H9 (cell line): ENCODE measurements around the gene COL5A3. TPM values are rescaled to one million over a fixed set of nuclear protein-coding genes. Genes with fewer than 3 reads are reported as not detected.

Source experiments
- DNase-seq: peaks from one replicate; pipeline ENCODE4 v3.0.0-alpha.2; 2017
- H2AFZ ChIP-seq: one replicate; pipeline ENCODE4 v1.6.1; 2013; ENCODE audit warnings: mild to moderate bottlenecking, low read length, control low read depth, moderate library complexity
- H2AK5ac ChIP-seq: 2 replicates; pipeline ENCODE4 v1.6.1; 2013; ENCODE audit warnings: low read length, control low read depth, mixed read lengths; ENCODE audit not compliant: insufficient read length
- H2BK120ac ChIP-seq: one replicate; pipeline ENCODE4 v1.6.1; 2013; ENCODE audit warnings: low read depth, mild to moderate bottlenecking, low read length, control low read depth, inconsistent platforms; ENCODE audit not compliant: poor library complexity, severe bottlenecking
- H2BK12ac ChIP-seq: 2 replicates; pipeline ENCODE4 v1.6.1; 2013; ENCODE audit warnings: low read length, control low read depth, mixed read lengths, low read depth; ENCODE audit not compliant: insufficient read length
- H2BK15ac ChIP-seq: 2 replicates; pipeline ENCODE4 v1.6.1; 2013; ENCODE audit warnings: low read depth, low read length, control low read depth
- H2BK20ac ChIP-seq: one replicate; pipeline ENCODE4 v1.6.1; 2013; ENCODE audit warnings: low read depth, mild to moderate bottlenecking, low read length, control low read depth, inconsistent platforms; ENCODE audit not compliant: poor library complexity, severe bottlenecking
- H2BK5ac ChIP-seq: 2 replicates; pipeline ENCODE4 v1.6.1; 2013; ENCODE audit warnings: low read length, control low read depth, mixed read lengths; ENCODE audit not compliant: insufficient read length
- H3K14ac ChIP-seq: 2 replicates; pipeline ENCODE4 v1.6.1; 2013; ENCODE audit warnings: low read length, control low read depth; ENCODE audit not compliant: insufficient read depth
- H3K18ac ChIP-seq: 2 replicates; pipeline ENCODE4 v1.6.1; 2013; ENCODE audit warnings: low read depth, mild to moderate bottlenecking, mixed read lengths, low read length, control low read depth; ENCODE audit not compliant: insufficient read length
- H3K23ac ChIP-seq: 2 replicates; pipeline ENCODE4 v1.6.1; 2013; ENCODE audit warnings: low read length, control low read depth, mixed read lengths, low read depth; ENCODE audit not compliant: insufficient read length
- H3K23me2 ChIP-seq: 2 replicates; pipeline ENCODE4 v1.6.1; 2013; ENCODE audit warnings: low read depth, mild to moderate bottlenecking, mixed read lengths, low read length, control low read depth; ENCODE audit not compliant: insufficient read length, poor library complexity, severe bottlenecking
- H3K27ac ChIP-seq: 2 replicates; pipeline ENCODE4 v1.5.1; 2013; ENCODE audit warnings: low read length, control low read depth, mixed read lengths, low read depth; ENCODE audit not compliant: insufficient read length
- H3K27me3 ChIP-seq: 2 replicates; pipeline ENCODE4 v1.6.1; 2013; ENCODE audit warnings: low read length, control low read depth, inconsistent platforms; ENCODE audit not compliant: insufficient read depth
- H3K4ac ChIP-seq: 2 replicates; pipeline ENCODE4 v1.6.1; 2013; ENCODE audit warnings: low read depth, mild to moderate bottlenecking, control low read depth, inconsistent platforms, low read length, moderate library complexity
- H3K4me1 ChIP-seq: 2 replicates; pipeline ENCODE4 v1.6.1; 2013; ENCODE audit warnings: low read length, control low read depth, inconsistent platforms; ENCODE audit not compliant: insufficient read depth
- H3K4me2 ChIP-seq: 2 replicates; pipeline ENCODE4 v1.6.1; 2013; ENCODE audit warnings: low read length, control low read depth, mixed read lengths; ENCODE audit not compliant: insufficient read length, insufficient read depth
- H3K56ac ChIP-seq: 2 replicates; pipeline ENCODE4 v1.6.1; 2013; ENCODE audit warnings: low read depth, mild to moderate bottlenecking, mixed read lengths, low read length, control low read depth; ENCODE audit not compliant: insufficient read length
- H3K79me1 ChIP-seq: 2 replicates; pipeline ENCODE4 v1.6.1; 2013; ENCODE audit warnings: low read depth, mild to moderate bottlenecking, moderate library complexity, low read length, control low read depth, inconsistent platforms; ENCODE audit not compliant: insufficient read depth, poor library complexity, severe bottlenecking
- H3K79me2 ChIP-seq: 2 replicates; pipeline ENCODE4 v1.6.1; 2013; ENCODE audit warnings: low read length, control low read depth, inconsistent platforms; ENCODE audit not compliant: insufficient read depth
- H3K9ac ChIP-seq: 2 replicates; pipeline ENCODE4 v1.6.1; 2013; ENCODE audit warnings: low read length, control low read depth, mixed read lengths; ENCODE audit not compliant: insufficient read length; ENCODE audit errors: extremely low read depth
- H3K9me3 ChIP-seq: one replicate; pipeline ENCODE4 v1.6.1; 2013; ENCODE audit warnings: low read depth, low read length, inconsistent platforms; ENCODE audit not compliant: control insufficient read depth
- H3T11ph ChIP-seq: one replicate; pipeline ENCODE4 v1.6.1; 2013; ENCODE audit warnings: mild to moderate bottlenecking, low read length, control low read depth, inconsistent platforms
- H4K20me1 ChIP-seq: one replicate; pipeline ENCODE4 v1.6.1; 2013; ENCODE audit not compliant: control insufficient read depth, insufficient read length, insufficient read depth
- H4K5ac ChIP-seq: 2 replicates; pipeline ENCODE4 v1.6.1; 2013; ENCODE audit warnings: low read depth, mild to moderate bottlenecking, mixed read lengths, low read length, control low read depth; ENCODE audit not compliant: insufficient read length
- H4K8ac ChIP-seq: replicated peaks from 2 replicates; pipeline ENCODE4 v1.6.1; 2013; ENCODE audit warnings: low read length, control low read depth, mixed read lengths, low read depth; ENCODE audit not compliant: insufficient read length
- H4K91ac ChIP-seq: 2 replicates; pipeline ENCODE4 v1.6.1; 2013; ENCODE audit warnings: low read depth, mild to moderate bottlenecking, moderate library complexity, mixed read lengths, low read length, control low read depth; ENCODE audit not compliant: insufficient read length
- H3K27ac Mint-ChIP-seq, 3 experiments: 2 replicates in 2 of 3; 3 replicates in 1 of 3; pipeline ENCODE4 v1.8.0; 2020 to 2021; ENCODE audit warnings: mixed read lengths in 3 of 3, mild to moderate bottlenecking in 1 of 3, moderate library complexity in 1 of 3
- H3K27me3 Mint-ChIP-seq: 2 replicates; pipeline ENCODE4 v1.8.0; 2021; ENCODE audit warnings: low read depth, mild to moderate bottlenecking, moderate library complexity, mixed read lengths
- H3K36me3 Mint-ChIP-seq, 3 experiments: 2 replicates in 2 of 3; 3 replicates in 1 of 3; pipeline ENCODE4 v1.8.0; 2020 to 2021; ENCODE audit warnings: low read depth in 3 of 3, mixed read lengths in 3 of 3; ENCODE audit not compliant: insufficient read depth in 1 of 3
- H3K4me1 Mint-ChIP-seq, 2 experiments: 2 replicates each; pipeline ENCODE4 v1.8.0; 2020; ENCODE audit warnings: mixed read lengths in 2 of 2
- H3K4me3 Mint-ChIP-seq, 2 experiments: 2 replicates in 1 of 2; 3 replicates in 1 of 2; pipeline ENCODE4 v1.8.0; 2020 to 2021; ENCODE audit warnings: mild to moderate bottlenecking in 2 of 2, mixed read lengths in 2 of 2, moderate library complexity in 1 of 2
- H3K9me3 Mint-ChIP-seq, 2 experiments: 2 replicates in 1 of 2; 3 replicates in 1 of 2; pipeline ENCODE4 v1.8.0; 2020; ENCODE audit warnings: mild to moderate bottlenecking in 2 of 2, mixed read lengths in 2 of 2, moderate library complexity in 1 of 2
- WGBS: extraction: QIAGEN DNeasy Blood & Tissue Kit; methylation state at CpG from one replicate; pipeline ENCODE4 v1.1.7; 2013; ENCODE audit warnings: missing lambda C conversion rate, low lambda C conversion rate, mixed read lengths; ENCODE audit not compliant: insufficient read length; ENCODE audit errors: extremely low coverage; 5-methylcytosine and 5-hydroxymethylcytosine counted together
- total RNA-seq: library from RNA; stranded (reverse); gene quantifications from 2 replicates; pipeline ENCODE4 v1.2.1, GENCODE V29; 2021
- TF ChIP-seq, protein P1 (sequence below): fragments of 200-600 bp; sonication (generic); conservative IDR thresholded peaks from 3 replicates; pipeline ENCODE4 v1.8.0; 2021; ENCODE audit warnings: antibody characterized with exemption, mild to moderate bottlenecking

The COL5A3 gene
- total RNA-seq, 1 experiment from 2014 or later = 0.72 TPM

DNA sequence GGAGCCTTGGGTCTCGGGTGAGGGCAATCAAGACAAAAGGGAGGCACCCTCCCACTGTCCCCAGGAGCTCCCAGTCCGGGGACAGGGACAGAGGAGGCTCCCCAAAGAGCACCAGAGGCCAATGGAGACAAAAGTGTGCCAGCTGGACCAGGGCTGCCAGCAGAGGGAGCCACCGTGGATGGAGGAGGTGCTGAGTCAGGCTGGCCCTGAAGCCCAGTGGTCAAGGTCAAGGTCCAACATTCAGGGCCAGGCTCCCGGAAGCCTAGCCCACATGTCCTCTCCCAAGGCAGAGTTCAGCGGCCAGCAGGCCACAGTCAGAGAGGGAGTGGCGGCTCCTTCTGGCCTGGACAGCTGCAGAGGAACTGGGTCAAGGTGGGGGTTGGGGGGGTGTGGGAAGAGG lies 8.4 kb downstream of the COL5A3 start:
- peak; percentile 79 for DNase-seq
- no CpG with 5 or more reads among the region's 6 CpGs for WGBS
- peaks cover 45% of the 10 kb centered on the region for H3K27me3 Mint-ChIP-seq

More for the DNA sequence above, 8.4 kb downstream of the COL5A3 start:
- TF ChIP-seq, protein P1, sequence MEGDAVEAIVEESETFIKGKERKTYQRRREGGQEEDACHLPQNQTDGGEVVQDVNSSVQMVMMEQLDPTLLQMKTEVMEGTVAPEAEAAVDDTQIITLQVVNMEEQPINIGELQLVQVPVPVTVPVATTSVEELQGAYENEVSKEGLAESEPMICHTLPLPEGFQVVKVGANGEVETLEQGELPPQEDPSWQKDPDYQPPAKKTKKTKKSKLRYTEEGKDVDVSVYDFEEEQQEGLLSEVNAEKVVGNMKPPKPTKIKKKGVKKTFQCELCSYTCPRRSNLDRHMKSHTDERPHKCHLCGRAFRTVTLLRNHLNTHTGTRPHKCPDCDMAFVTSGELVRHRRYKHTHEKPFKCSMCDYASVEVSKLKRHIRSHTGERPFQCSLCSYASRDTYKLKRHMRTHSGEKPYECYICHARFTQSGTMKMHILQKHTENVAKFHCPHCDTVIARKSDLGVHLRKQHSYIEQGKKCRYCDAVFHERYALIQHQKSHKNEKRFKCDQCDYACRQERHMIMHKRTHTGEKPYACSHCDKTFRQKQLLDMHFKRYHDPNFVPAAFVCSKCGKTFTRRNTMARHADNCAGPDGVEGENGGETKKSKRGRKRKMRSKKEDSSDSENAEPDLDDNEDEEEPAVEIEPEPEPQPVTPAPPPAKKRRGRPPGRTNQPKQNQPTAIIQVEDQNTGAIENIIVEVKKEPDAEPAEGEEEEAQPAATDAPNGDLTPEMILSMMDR = peak; percentile 72
- H2BK12ac ChIP-seq = no peak overlapping the region
- Mint-ChIP-seq H3K4me3 (no peak overlapping the region), H3K36me3 (no peaks in the 10 kb centered on the region), H3K9me3 (peaks cover 0 to 1% of the 10 kb centered on the region in 2 experiments; a peak in 2 of 5 replicates), H3K27ac (no peak overlapping the region), H3K4me1 (peaks cover 6 to 11% of the 10 kb centered on the region in 2 experiments)
- H3K18ac ChIP-seq = no peak overlapping the region
- no peak overlapping the region for H2BK5ac ChIP-seq
- H2AK5ac ChIP-seq = no peak overlapping the region
- no peaks in the 10 kb centered on the region for H3K79me2 ChIP-seq
- no peaks in the 10 kb centered on the region for H3K27me3 ChIP-seq
- H3K23me2 ChIP-seq = no peaks in the 10 kb centered on the region
- no peak overlapping the region for H4K8ac ChIP-seq
- H3K4me1 ChIP-seq = no peaks in the 10 kb centered on the region
- H3K9me3 ChIP-seq = no peaks in the 10 kb centered on the region
- no peak overlapping the region for H3K56ac ChIP-seq
- H4K91ac ChIP-seq = no peak overlapping the region
- H2BK120ac ChIP-seq = no peak overlapping the region
- no peak overlapping the region for H3K27ac ChIP-seq
- H3T11ph ChIP-seq = no peak overlapping the region
- H3K4me2 ChIP-seq = no peak overlapping the region
- H3K23ac ChIP-seq = no peak overlapping the region
- H3K9ac ChIP-seq = no peak overlapping the region
- H4K20me1 ChIP-seq = no peaks in the 10 kb centered on the region
- H4K5ac ChIP-seq = no peak overlapping the region
- H3K14ac ChIP-seq = no peak overlapping the region
- H2BK20ac ChIP-seq = no peak overlapping the region
- no peaks in the 10 kb centered on the region for H3K79me1 ChIP-seq
- no peak overlapping the region for H3K4ac ChIP-seq
- H2AFZ ChIP-seq = no peak overlapping the region
- H2BK15ac ChIP-seq = no peak overlapping the region
